H9 (cell line): ENCODE measurements around the gene NBL1. TPM values are rescaled to one million over a fixed set of nuclear protein-coding genes. Genes with fewer than 3 reads are reported as not detected.
A peak's percentile ranks its signal among the peaks of the same experiment; 100 is the strongest.

Experiments used
- DNase-seq: peaks from one replicate; pipeline ENCODE4 v3.0.0-alpha.2; 2017
- H2AFZ ChIP-seq: one replicate; pipeline ENCODE4 v1.6.1; 2013; ENCODE audit warnings: mild to moderate bottlenecking, low read length, control low read depth, moderate library complexity
- H2AK5ac ChIP-seq: 2 replicates; pipeline ENCODE4 v1.6.1; 2013; ENCODE audit warnings: low read length, control low read depth, mixed read lengths; ENCODE audit not compliant: insufficient read length
- H2BK120ac ChIP-seq: one replicate; pipeline ENCODE4 v1.6.1; 2013; ENCODE audit warnings: low read depth, mild to moderate bottlenecking, low read length, control low read depth, inconsistent platforms; ENCODE audit not compliant: poor library complexity, severe bottlenecking
- H2BK12ac ChIP-seq: 2 replicates; pipeline ENCODE4 v1.6.1; 2013; ENCODE audit warnings: low read length, control low read depth, mixed read lengths, low read depth; ENCODE audit not compliant: insufficient read length
- H2BK15ac ChIP-seq: 2 replicates; pipeline ENCODE4 v1.6.1; 2013; ENCODE audit warnings: low read depth, low read length, control low read depth
- H2BK20ac ChIP-seq: one replicate; pipeline ENCODE4 v1.6.1; 2013; ENCODE audit warnings: low read depth, mild to moderate bottlenecking, low read length, control low read depth, inconsistent platforms; ENCODE audit not compliant: poor library complexity, severe bottlenecking
- H2BK5ac ChIP-seq: 2 replicates; pipeline ENCODE4 v1.6.1; 2013; ENCODE audit warnings: low read length, control low read depth, mixed read lengths; ENCODE audit not compliant: insufficient read length
- H3K14ac ChIP-seq: 2 replicates; pipeline ENCODE4 v1.6.1; 2013; ENCODE audit warnings: low read length, control low read depth; ENCODE audit not compliant: insufficient read depth
- H3K18ac ChIP-seq: 2 replicates; pipeline ENCODE4 v1.6.1; 2013; ENCODE audit warnings: low read depth, mild to moderate bottlenecking, mixed read lengths, low read length, control low read depth; ENCODE audit not compliant: insufficient read length
- H3K23ac ChIP-seq: 2 replicates; pipeline ENCODE4 v1.6.1; 2013; ENCODE audit warnings: low read length, control low read depth, mixed read lengths, low read depth; ENCODE audit not compliant: insufficient read length
- H3K23me2 ChIP-seq: 2 replicates; pipeline ENCODE4 v1.6.1; 2013; ENCODE audit warnings: low read depth, mild to moderate bottlenecking, mixed read lengths, low read length, control low read depth; ENCODE audit not compliant: insufficient read length, poor library complexity, severe bottlenecking
- H3K27ac ChIP-seq: 2 replicates; pipeline ENCODE4 v1.5.1; 2013; ENCODE audit warnings: low read length, control low read depth, mixed read lengths, low read depth; ENCODE audit not compliant: insufficient read length
- H3K27me3 ChIP-seq: 2 replicates; pipeline ENCODE4 v1.6.1; 2013; ENCODE audit warnings: low read length, control low read depth, inconsistent platforms; ENCODE audit not compliant: insufficient read depth
- H3K4ac ChIP-seq: 2 replicates; pipeline ENCODE4 v1.6.1; 2013; ENCODE audit warnings: low read depth, mild to moderate bottlenecking, control low read depth, inconsistent platforms, low read length, moderate library complexity
- H3K4me1 ChIP-seq: 2 replicates; pipeline ENCODE4 v1.6.1; 2013; ENCODE audit warnings: low read length, control low read depth, inconsistent platforms; ENCODE audit not compliant: insufficient read depth
- H3K4me2 ChIP-seq: 2 replicates; pipeline ENCODE4 v1.6.1; 2013; ENCODE audit warnings: low read length, control low read depth, mixed read lengths; ENCODE audit not compliant: insufficient read length, insufficient read depth
- H3K56ac ChIP-seq: 2 replicates; pipeline ENCODE4 v1.6.1; 2013; ENCODE audit warnings: low read depth, mild to moderate bottlenecking, mixed read lengths, low read length, control low read depth; ENCODE audit not compliant: insufficient read length
- H3K79me1 ChIP-seq: 2 replicates; pipeline ENCODE4 v1.6.1; 2013; ENCODE audit warnings: low read depth, mild to moderate bottlenecking, moderate library complexity, low read length, control low read depth, inconsistent platforms; ENCODE audit not compliant: insufficient read depth, poor library complexity, severe bottlenecking
- H3K79me2 ChIP-seq: 2 replicates; pipeline ENCODE4 v1.6.1; 2013; ENCODE audit warnings: low read length, control low read depth, inconsistent platforms; ENCODE audit not compliant: insufficient read depth
- H3K9ac ChIP-seq: 2 replicates; pipeline ENCODE4 v1.6.1; 2013; ENCODE audit warnings: low read length, control low read depth, mixed read lengths; ENCODE audit not compliant: insufficient read length; ENCODE audit errors: extremely low read depth
- H3K9me3 ChIP-seq: one replicate; pipeline ENCODE4 v1.6.1; 2013; ENCODE audit warnings: low read depth, low read length, inconsistent platforms; ENCODE audit not compliant: control insufficient read depth
- H3T11ph ChIP-seq: one replicate; pipeline ENCODE4 v1.6.1; 2013; ENCODE audit warnings: mild to moderate bottlenecking, low read length, control low read depth, inconsistent platforms
- H4K20me1 ChIP-seq: one replicate; pipeline ENCODE4 v1.6.1; 2013; ENCODE audit not compliant: control insufficient read depth, insufficient read length, insufficient read depth
- H4K5ac ChIP-seq: 2 replicates; pipeline ENCODE4 v1.6.1; 2013; ENCODE audit warnings: low read depth, mild to moderate bottlenecking, mixed read lengths, low read length, control low read depth; ENCODE audit not compliant: insufficient read length
- H4K8ac ChIP-seq: replicated peaks from 2 replicates; pipeline ENCODE4 v1.6.1; 2013; ENCODE audit warnings: low read length, control low read depth, mixed read lengths, low read depth; ENCODE audit not compliant: insufficient read length
- H4K91ac ChIP-seq: 2 replicates; pipeline ENCODE4 v1.6.1; 2013; ENCODE audit warnings: low read depth, mild to moderate bottlenecking, moderate library complexity, mixed read lengths, low read length, control low read depth; ENCODE audit not compliant: insufficient read length
- H3K27ac Mint-ChIP-seq, 3 experiments: 2 replicates in 2 of 3; 3 replicates in 1 of 3; pipeline ENCODE4 v1.8.0; 2020 to 2021; ENCODE audit warnings: mixed read lengths in 3 of 3, mild to moderate bottlenecking in 1 of 3, moderate library complexity in 1 of 3
- H3K27me3 Mint-ChIP-seq: 2 replicates; pipeline ENCODE4 v1.8.0; 2021; ENCODE audit warnings: low read depth, mild to moderate bottlenecking, moderate library complexity, mixed read lengths
- H3K36me3 Mint-ChIP-seq, 3 experiments: 2 replicates in 2 of 3; 3 replicates in 1 of 3; pipeline ENCODE4 v1.8.0; 2020 to 2021; ENCODE audit warnings: low read depth in 3 of 3, mixed read lengths in 3 of 3; ENCODE audit not compliant: insufficient read depth in 1 of 3
- H3K4me1 Mint-ChIP-seq, 2 experiments: 2 replicates each; pipeline ENCODE4 v1.8.0; 2020; ENCODE audit warnings: mixed read lengths in 2 of 2
- H3K4me3 Mint-ChIP-seq, 2 experiments: 2 replicates in 1 of 2; 3 replicates in 1 of 2; pipeline ENCODE4 v1.8.0; 2020 to 2021; ENCODE audit warnings: mild to moderate bottlenecking in 2 of 2, mixed read lengths in 2 of 2, moderate library complexity in 1 of 2
- H3K9me3 Mint-ChIP-seq, 2 experiments: 2 replicates in 1 of 2; 3 replicates in 1 of 2; pipeline ENCODE4 v1.8.0; 2020; ENCODE audit warnings: mild to moderate bottlenecking in 2 of 2, mixed read lengths in 2 of 2, moderate library complexity in 1 of 2
- CTCF ChIP-seq: fragments of 200-600 bp; sonication (generic); conservative IDR thresholded peaks from 3 replicates; pipeline ENCODE4 v1.8.0; 2021; ENCODE audit warnings: antibody characterized with exemption, mild to moderate bottlenecking
- WGBS: extraction: QIAGEN DNeasy Blood & Tissue Kit; methylation state at CpG from one replicate; pipeline ENCODE4 v1.1.7; 2013; ENCODE audit warnings: missing lambda C conversion rate, low lambda C conversion rate, mixed read lengths; ENCODE audit not compliant: insufficient read length; ENCODE audit errors: extremely low coverage; 5-methylcytosine and 5-hydroxymethylcytosine counted together
- total RNA-seq: library from RNA; stranded (reverse); gene quantifications from 2 replicates; pipeline ENCODE4 v1.2.1, GENCODE V29; 2021

NBL1 gene
- total RNA-seq, 1 experiment from 2014 or later, result 6.4 TPM

- no peaks in the 10 kb centered on the region for H4K20me1 ChIP-seq
- no peak overlapping the region for H2AFZ ChIP-seq
- no peak overlapping the region for H3T11ph ChIP-seq
Observed at GRCh38 chr1:19645411-19646251, 1.5 kb downstream of the NBL1 start.

More at GRCh38 chr1:19645411-19646251, 1.5 kb downstream of the NBL1 start:
- Histone ChIP-seq H4K8ac (no peak overlapping the region), H3K23me2 (peaks cover 19% of the 10 kb centered on the region), H3K4ac (no peak overlapping the region), H3K18ac (peak overlapping the region; percentile 41), H3K56ac (no peak overlapping the region), H3K4me1 (no peaks in the 10 kb centered on the region; the same call in 1 of the 2 replicates), H4K5ac (no peak overlapping the region), H2BK20ac (no peak overlapping the region), H2AK5ac (no peak overlapping the region), H3K79me1 (no peaks in the 10 kb centered on the region), H4K91ac (no peak overlapping the region), H2BK5ac (no peak overlapping the region), H3K23ac (no peak overlapping the region), H3K9ac (no peak overlapping the region), H2BK12ac (no peak overlapping the region), H3K27ac (no peak overlapping the region), H3K4me2 (peak overlapping the region; percentile 58), H3K14ac (no peak overlapping the region), H3K27me3 (peaks cover 17% of the 10 kb centered on the region; the same call in 1 of the 2 replicates), H2BK120ac (no peak overlapping the region), H3K9me3 (no peaks in the 10 kb centered on the region), H3K79me2 (no peaks in the 10 kb centered on the region), H2BK15ac (no peak overlapping the region)
- Mint-ChIP-seq H3K27ac (no peak overlapping the region; a peak in 1 of 7 replicates), H3K27me3 (peaks cover 57% of the 10 kb centered on the region), H3K9me3 (peaks cover 0 to 3% of the 10 kb centered on the region in 2 experiments; a peak in 1 of 5 replicates), H3K4me1 (peaks cover 13 to 28% of the 10 kb centered on the region in 2 experiments), H3K36me3 (no peaks in the 10 kb centered on the region; a peak in 2 of 7 replicates), H3K4me3 (peak overlapping the region; percentile 82 to 97)
- no peak for TF ChIP-seq CTCF
- no CpG with 5 or more reads among the region's 30 CpGs for WGBS
- DNase-seq, result no peak
